GM18867 (cell line): ENCODE results near the gene KLF9.
"Not testable (repeated sequence)": the region's sequence is repeated elsewhere in the genome, so short reads cannot be mapped to it uniquely, and the experiment has no call there.

ENCODE experiments used
- ATAC-seq: cut with Tn5 transposase; IDR thresholded peaks from one replicate; pipeline ENCODE4 v1.9.1; 2021; ENCODE audit warnings: mild to moderate bottlenecking, moderate library complexity; ENCODE audit not compliant: unreplicated experiment

KLF9 gene

GRCh38 chr9:70405808-70406433 is 8.5 kb downstream of the KLF9 start:
- ATAC-seq = peak; percentile 29

GRCh38 chr9:70404261-70404660 is 10.2 kb downstream of the KLF9 start:
- no peak for ATAC-seq

- ATAC-seq = no peak
Measured at GRCh38 chr9:70403618-70404025, 10.8 kb downstream of the KLF9 start.

GRCh38 chr9:70403166-70403565 is 11.3 kb downstream of the KLF9 start:
- no peak for ATAC-seq

DNA sequence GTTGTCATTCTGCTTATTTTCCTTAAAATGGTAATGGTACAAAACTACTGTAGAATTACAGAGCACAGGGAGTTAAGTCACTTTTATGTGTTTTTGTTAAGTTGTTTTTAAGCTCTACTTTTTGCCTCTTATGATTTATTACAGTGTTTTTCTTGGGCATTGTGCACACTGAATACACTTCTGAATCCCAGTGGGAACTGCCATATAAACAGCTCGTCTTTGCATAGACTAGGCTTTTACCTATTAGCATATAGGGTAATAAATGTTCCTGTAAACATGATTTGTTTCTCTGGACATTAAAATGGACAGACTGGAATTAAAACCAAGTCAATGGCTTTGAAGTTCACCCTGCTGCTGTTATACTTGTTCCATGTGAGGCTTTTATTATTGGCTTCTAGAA is 12.2 kb downstream of the KLF9 start:
- ATAC-seq = no peak

GRCh38 chr9:70401241-70401640 is 13.2 kb downstream of the KLF9 start:
- not testable (repeated sequence) for ATAC-seq

- ATAC-seq = no peak
Measured at GRCh38 chr9:70400107-70400892, 14.2 kb downstream of the KLF9 start.

DNA sequence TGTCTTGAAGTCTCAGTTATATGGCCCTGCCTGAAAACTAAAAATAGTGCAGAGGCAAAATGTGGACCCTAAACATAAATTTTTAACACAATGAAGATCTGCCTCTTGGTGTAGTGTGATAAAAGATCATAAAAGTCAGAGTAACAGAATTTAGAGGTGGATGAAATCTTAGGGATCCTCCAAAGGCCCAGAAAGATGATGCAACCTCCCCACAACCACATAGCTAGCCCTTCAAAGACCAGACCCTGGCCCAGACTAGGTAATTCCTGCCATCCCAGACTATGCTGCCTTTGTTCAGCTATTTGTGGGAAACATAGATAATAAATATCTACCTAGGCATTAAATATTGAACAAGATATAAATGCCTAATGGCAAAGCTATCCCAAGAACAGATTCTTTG is 15.3 kb downstream of the KLF9 start:
- no peak for ATAC-seq

- ATAC-seq = peak; percentile 100
Measured at GRCh38 chr9:70398145-70398556, 16.3 kb downstream of the KLF9 start.

DNA sequence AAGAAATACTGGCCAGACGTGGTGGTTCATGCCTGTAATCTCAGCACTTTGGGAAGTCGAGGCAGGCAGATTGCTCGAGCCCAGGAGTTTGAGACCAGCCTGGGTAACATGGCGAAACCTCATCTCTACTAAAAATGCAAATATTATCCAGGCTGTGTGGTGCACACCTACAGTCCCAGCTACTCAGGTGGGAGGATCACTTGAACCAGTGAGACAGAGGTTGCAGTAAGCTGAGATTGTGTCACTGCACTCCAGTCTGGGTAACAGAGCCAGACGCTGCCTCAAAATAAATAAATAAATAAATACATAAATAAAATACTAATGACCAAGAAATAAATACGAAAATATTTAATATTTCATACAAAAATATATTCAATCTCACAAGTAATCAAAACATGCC is 18.8 kb downstream of the KLF9 start:
- no peak for ATAC-seq

DNA sequence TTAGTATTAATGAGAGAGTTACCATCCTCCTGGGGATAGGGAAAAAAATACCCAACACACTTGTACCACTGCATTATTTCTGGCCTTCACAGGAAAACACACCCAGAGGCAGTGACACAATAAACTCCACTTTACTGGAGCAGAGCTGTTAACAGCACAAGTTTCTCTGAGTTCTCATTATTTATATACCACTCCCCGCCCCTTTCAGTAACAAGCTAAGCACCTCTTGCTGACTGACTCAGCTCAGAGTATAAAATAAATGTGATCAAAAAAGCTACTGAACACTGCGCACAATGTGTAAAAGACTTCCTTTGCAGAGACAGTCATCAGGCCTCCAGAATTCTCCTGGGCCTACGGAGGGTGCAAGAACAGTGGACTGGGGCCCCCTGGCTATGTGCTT is 21.6 kb downstream of the KLF9 start:
- ATAC-seq = no peak

GRCh38 chr9:70392189-70392588 is 22.3 kb downstream of the KLF9 start:
- peak; percentile 51 for ATAC-seq

- ATAC-seq = no peak
Measured at GRCh38 chr9:70390933-70391341, 23.5 kb downstream of the KLF9 start.

DNA sequence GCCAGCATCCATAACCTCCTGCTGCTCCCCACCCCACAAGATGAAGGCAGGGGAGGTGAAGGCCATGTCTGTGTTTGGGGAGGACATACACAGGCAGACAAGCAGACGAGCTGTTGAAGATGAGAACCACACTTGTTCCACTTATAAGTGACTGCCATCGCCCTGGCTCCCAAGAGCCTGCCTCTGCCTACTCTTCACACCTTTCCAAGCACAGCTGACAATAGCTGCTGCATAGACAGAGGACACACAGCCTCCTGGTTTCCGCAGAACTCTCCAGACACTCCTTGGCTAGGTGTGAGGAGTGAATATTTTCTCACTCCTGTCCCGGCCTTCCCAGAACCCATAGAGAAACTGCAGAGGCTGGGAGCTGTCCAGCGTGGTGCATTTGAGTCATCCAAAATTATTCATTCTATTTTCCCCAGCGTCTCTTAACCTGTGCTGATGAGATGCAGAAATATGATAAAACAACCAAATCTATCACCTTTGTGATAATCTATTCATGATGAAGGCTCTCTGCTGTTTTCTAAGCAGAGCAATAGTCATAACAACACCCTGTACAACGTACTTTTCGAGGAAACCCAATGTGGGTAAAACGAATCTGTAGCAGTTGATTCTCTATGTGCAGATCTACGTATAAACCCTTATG is 24.7 kb downstream of the KLF9 start:
- ATAC-seq = no peak

DNA sequence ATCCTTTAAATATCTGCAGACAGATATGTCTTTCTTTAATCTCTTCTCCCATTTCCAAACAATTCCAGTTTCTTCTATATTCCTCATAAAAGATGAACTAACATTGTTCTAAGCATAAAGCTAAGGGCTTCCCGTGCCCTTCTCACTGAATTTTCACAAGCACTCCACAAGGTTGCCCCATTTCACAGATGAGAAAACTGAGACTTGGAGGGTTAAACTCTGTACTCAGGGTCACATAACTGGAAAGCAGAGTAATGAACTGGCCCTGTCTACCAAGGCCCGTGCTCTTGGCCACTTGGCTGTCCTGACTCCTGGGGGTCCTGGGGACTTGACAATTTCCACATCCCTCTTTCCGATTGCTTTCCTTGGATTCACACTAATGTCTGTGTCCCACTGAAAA is 25.3 kb downstream of the KLF9 start:
- ATAC-seq = no peak

DNA sequence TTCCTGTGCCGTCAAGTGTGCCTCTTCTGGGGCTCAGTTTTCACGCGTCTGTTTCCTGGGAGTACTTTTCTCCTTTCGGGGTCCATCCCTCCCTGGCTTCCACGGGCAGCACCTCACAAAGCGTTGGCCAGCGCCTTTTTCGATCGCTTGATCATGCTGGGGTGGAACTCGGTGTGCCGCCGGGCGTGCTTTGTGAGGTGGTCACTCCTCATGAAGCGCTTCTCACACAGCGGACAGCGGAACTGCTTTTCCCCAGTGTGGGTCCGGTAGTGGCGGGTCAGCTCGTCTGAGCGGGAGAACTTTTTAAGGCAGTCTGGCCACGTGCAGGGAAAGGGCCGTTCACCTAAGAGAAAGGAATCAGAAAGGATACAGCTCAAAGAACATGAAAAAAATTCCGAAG is 26.8 kb downstream of the KLF9 start:
- ATAC-seq = no peak

- ATAC-seq = no peak
Measured at GRCh38 chr9:70385426-70385825, 29.0 kb downstream of the KLF9 start.

DNA sequence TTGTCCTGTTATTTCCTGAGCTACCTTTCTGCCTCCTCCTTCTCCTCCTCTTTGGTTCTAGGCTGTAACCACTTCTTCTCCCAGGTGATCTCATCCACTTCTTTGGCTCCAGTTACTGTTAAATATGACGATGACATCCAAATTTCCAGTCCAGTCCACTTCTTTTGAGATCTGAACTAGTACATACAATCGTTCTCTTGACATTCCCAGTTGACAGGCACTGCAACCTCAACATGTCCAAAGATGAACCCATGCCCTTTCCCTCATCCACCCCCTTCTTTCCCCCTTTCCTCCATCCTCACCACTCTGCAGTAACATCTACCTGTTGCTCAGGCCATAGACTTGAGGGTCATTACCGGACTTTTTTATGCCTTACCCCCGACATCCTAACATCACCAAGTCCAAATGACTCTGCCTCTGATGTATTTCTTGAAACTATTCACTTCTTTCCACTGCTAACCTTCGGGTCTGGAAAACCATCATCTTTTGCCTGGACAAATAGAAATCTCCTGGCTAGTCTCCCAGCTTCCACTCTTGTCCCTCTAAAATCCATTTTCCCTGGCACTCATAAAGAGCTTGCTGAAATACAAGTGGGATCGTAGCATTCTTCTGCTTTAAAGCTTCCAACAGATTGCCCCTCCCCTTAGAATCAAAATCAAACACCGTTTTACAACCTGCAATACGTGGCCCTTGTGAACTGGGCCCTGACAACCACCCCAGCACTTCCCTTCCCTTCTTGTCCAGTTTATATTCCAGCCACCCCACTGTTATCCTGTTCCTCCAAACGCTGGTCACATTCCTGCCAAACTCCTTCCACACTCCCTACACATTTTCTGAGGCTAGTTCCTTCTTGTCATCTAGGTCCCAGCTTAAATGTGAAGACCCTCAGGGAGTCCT is 31.5 kb downstream of the KLF9 start:
- ATAC-seq = no peak

DNA sequence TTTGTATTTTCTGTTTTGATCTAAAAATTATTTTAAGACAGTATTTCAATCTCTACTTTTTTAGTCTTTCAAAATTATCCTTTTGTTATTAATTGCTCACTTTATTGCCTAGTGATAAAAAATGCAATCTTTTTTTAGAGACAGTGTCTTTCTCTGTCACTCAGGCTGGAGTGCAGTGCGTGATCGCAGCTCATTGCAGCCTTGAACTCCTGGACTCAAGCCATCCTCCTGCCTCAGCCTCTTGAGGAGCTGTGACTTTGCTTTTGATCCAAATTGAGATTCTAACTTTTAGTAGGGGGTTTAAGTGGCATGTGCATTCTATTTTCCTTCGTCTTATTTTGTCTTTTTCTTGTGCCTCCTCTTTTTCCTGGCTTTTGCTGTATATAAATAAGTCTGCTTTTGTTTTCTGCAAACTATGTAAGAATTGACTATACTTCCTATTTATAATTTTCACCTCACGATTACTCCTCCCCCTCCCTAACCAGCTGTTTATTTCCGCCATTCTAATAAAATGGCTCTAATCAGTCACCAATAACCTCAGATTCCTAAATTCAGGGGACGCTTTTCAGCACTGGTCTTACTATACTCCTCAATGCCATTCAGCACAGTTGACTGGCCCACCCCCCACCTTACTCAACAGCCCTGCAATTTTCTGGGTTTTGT is 32.3 kb downstream of the KLF9 start:
- no peak for ATAC-seq

GRCh38 chr9:70374962-70375618 is 39.4 kb downstream of the KLF9 start:
- no peak for ATAC-seq
